HG02852 (cell line): ENCODE measurements around the gene ADAM10.

Experiments
- ATAC-seq: cut with Tn5 transposase; IDR thresholded peaks from one replicate; pipeline ENCODE4 v1.9.1; 2021; ENCODE audit warnings: mild to moderate bottlenecking, moderate library complexity; ENCODE audit not compliant: unreplicated experiment

The ADAM10 gene

GRCh38 chr15:58584789-58585461 lies 164.6 kb downstream of the ADAM10 start:
- no peak for ATAC-seq

- no peak for ATAC-seq
Observed at GRCh38 chr15:58583171-58583908, 166.2 kb downstream of the ADAM10 start.

- ATAC-seq, result no peak
Observed at GRCh38 chr15:58582160-58582559, 167.3 kb downstream of the ADAM10 start.

- ATAC-seq, result no peak
Observed at GRCh38 chr15:58576657-58577056, 172.8 kb downstream of the ADAM10 start.

- ATAC-seq, result no peak
Observed at GRCh38 chr15:58575045-58575786, 174.3 kb downstream of the ADAM10 start.

- ATAC-seq, result no peak
Observed at GRCh38 chr15:58574631-58575030, 174.9 kb downstream of the ADAM10 start.

GRCh38 chr15:58573270-58573669 lies 176.2 kb downstream of the ADAM10 start:
- no peak for ATAC-seq

- no peak for ATAC-seq
Observed at GRCh38 chr15:58572521-58572920, 177.0 kb downstream of the ADAM10 start.

- ATAC-seq, result no peak
Observed at GRCh38 chr15:58571491-58571890, 178.0 kb downstream of the ADAM10 start.

- ATAC-seq, result no peak
Observed at GRCh38 chr15:58569455-58569854, 180.1 kb downstream of the ADAM10 start.

- no peak for ATAC-seq
Observed at GRCh38 chr15:58568157-58568571, 181.3 kb downstream of the ADAM10 start.

- ATAC-seq, result no peak
Observed at GRCh38 chr15:58566029-58566428, 183.5 kb downstream of the ADAM10 start.

GRCh38 chr15:58565619-58566018 lies 183.9 kb downstream of the ADAM10 start:
- ATAC-seq, result no peak

- ATAC-seq, result no peak
Observed at GRCh38 chr15:58564981-58565380, 184.5 kb downstream of the ADAM10 start.

GRCh38 chr15:58562135-58562534 lies 187.4 kb downstream of the ADAM10 start:
- no peak for ATAC-seq

GRCh38 chr15:58561321-58561720 lies 188.2 kb downstream of the ADAM10 start:
- no peak for ATAC-seq

GRCh38 chr15:58559904-58560588 lies 189.5 kb downstream of the ADAM10 start:
- ATAC-seq, result no peak

- no peak for ATAC-seq
Observed at GRCh38 chr15:58558777-58559176, 190.7 kb downstream of the ADAM10 start.

- ATAC-seq, result no peak
Observed at GRCh38 chr15:58556541-58556940, 193.0 kb downstream of the ADAM10 start.

- ATAC-seq, result no peak
Observed at GRCh38 chr15:58556028-58556361, 193.5 kb downstream of the ADAM10 start.
